Measurements from ENCODE around the gene LRP6.

- TF ChIP-seq CTCF (conservative IDR thresholded peaks at IDR 0.05), result no peak
- TF ChIP-seq EZH2 (IDR thresholded peaks at IDR 0.05; ENCODE audit: low read depth), result no peak
Observed at GRCh38 chr12:12206776-12207388, 60.0 kb downstream of the LRP6 start.

Data from PC-9 (cell line).